HG02798 (cell line): ENCODE results near the gene NUB1.

Experiments used
- ATAC-seq: cut with Tn5 transposase; IDR thresholded peaks from one replicate; pipeline ENCODE4 v1.9.1; 2021; ENCODE audit warnings: mild to moderate bottlenecking; ENCODE audit not compliant: unreplicated experiment, poor library complexity

The NUB1 gene

GRCh38 chr7:151386301-151387160 is 44.9 kb downstream of the NUB1 start:
- ATAC-seq: no peak

GRCh38 chr7:151387161-151388006 is 45.8 kb downstream of the NUB1 start:
- no peak for ATAC-seq

- ATAC-seq: no peak
These were observed 46.3 kb downstream of the NUB1 start for GRCh38 chr7:151388007-151388297.

- no peak for ATAC-seq
These were observed 46.8 kb downstream of the NUB1 start for GRCh38 chr7:151388430-151388829.

- no peak for ATAC-seq
These were observed 47.6 kb downstream of the NUB1 start for GRCh38 chr7:151389096-151389767.

- ATAC-seq: no peak
These were observed 48.4 kb downstream of the NUB1 start for GRCh38 chr7:151389768-151390597.

GRCh38 chr7:151390598-151391357 is 49.2 kb downstream of the NUB1 start:
- ATAC-seq: no peak

GRCh38 chr7:151391358-151391730 is 49.7 kb downstream of the NUB1 start:
- ATAC-seq: no peak

- ATAC-seq: no peak
These were observed 50.4 kb downstream of the NUB1 start for GRCh38 chr7:151392002-151392401.

GRCh38 chr7:151392426-151392825 is 50.8 kb downstream of the NUB1 start:
- ATAC-seq: no peak

- ATAC-seq: no peak
These were observed 51.7 kb downstream of the NUB1 start for GRCh38 chr7:151393031-151393977.

- ATAC-seq: no peak
These were observed 52.7 kb downstream of the NUB1 start for GRCh38 chr7:151394076-151395035.

- no peak for ATAC-seq
These were observed 53.4 kb downstream of the NUB1 start for GRCh38 chr7:151395036-151395367.

- ATAC-seq: no peak
These were observed 54.8 kb downstream of the NUB1 start for GRCh38 chr7:151396328-151396970.

GRCh38 chr7:151397026-151397425 is 55.4 kb downstream of the NUB1 start:
- ATAC-seq: no peak

- no peak for ATAC-seq
These were observed 57.1 kb downstream of the NUB1 start for GRCh38 chr7:151398446-151399304.
